ENCODE measurements around the gene ZSWIM6. TPM values are rescaled to one million over a fixed set of nuclear protein-coding genes. Genes with fewer than 3 reads are reported as not detected.

Gene ZSWIM6
- total and polyA plus RNA-seq, 2 of the 4 experiments (the other 2 are of a cell fraction) = 10.8 to 14.1 TPM

DNA sequence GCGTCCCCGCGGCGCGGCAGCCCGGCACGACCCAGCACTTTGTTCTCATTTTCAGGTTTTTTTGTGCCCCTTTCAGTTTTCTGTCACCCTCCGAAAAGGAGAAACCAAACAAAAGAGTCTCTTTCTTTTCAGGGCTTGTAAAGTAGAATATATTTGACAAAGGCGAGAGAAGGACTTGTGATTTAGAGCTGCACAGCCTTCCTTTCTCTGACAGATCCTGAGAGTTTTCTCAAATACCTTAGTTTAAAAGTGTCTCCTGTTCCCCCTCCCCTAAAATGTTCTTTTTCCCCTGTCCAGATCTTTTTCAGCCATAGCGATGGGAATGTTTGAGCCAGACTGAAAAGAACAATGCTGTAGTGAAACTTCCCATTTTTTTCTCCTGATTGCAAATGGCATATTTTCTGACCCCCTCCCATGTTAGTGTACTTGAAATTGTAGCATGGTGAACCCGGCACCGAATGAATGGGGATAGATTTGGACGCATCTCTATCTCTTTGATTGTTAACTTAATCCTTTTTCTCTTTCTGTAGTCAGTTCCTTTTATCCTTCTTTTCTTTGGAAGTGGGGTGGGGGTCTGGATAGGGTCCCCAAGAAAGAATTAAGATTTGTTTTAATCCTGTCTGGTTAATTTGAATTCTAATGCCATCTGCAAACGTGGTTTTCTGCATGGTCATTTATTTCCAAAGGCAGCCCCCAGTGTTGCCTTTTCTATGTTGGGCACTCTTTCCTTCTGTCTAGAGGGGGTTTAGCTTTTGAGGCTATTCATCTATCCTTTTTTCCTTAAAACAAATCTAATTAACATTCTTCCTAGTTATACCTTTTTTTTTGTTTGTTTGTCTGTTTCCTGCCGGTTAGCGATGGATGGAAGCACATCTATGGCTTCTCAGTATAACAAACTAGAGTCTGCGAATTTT lies 2.2 kb downstream of the ZSWIM6 start:
- H3K18ac ChIP-seq (ENCODE audit: low read depth, low read length) = 0 out of 2 replicates have a peak overlapping the region, but pooled peaks have one; percentile 12
- H3K4me3 ChIP-seq (ENCODE audit: insufficient read depth, low read depth, low read length) = peak overlapping the region; percentile 96
- no peak overlapping the region for H2AFZ ChIP-seq (replicated peaks; ENCODE audit: low read length, poor library complexity)
- peak overlapping the region; percentile 43; the same call in 1 of the 2 replicates for H3K14ac ChIP-seq (replicated peaks; ENCODE audit: low read depth, low read length)
- H3K56ac ChIP-seq (ENCODE audit: extremely low read depth, insufficient read depth, low read length) = peak overlapping the region; percentile 48
- peaks cover 4% of the 10 kb centered on the region for H3K9me1 ChIP-seq (ENCODE audit: insufficient read depth, low read length)
- H3K4ac ChIP-seq (ENCODE audit: low read depth, low read length) = no peak overlapping the region
- H3K4me1 ChIP-seq (ENCODE audit: control insufficient read depth, insufficient read depth, low read length) = peaks cover 6% of the 10 kb centered on the region
- no peak overlapping the region for H2AK9ac ChIP-seq (replicated peaks; ENCODE audit: low read depth, low read length, poor library complexity)
- intact Hi-C loops (cut with micrococcal nuclease) = loop anchor here (1.0 to 10.0 kb wide), 8 partner anchors 73 to 659 kb away; no protein-coding TSS in a partner anchor
- TF ChIP-seq SMC3 (IDR thresholded peaks at IDR 0.05; ENCODE audit: low read depth, low read length) (0 out of 2 replicates have a peak, but pooled peaks have one; percentile 15), FOS (IDR thresholded peaks at IDR 0.05; ENCODE audit: low read depth, low read length) (no peak)
- dilution Hi-C loops (cut with HindIII; ENCODE audit: low sequenced_read_pairs, unreplicated experiment) = no loop called here
- peak overlapping the region; percentile 46 for H3K23ac ChIP-seq (ENCODE audit: low read depth, low read length)
- BruUV-seq (replicated peaks) = TSS peak; percentile 46
- peak overlapping the region; percentile 35 for H3K27ac ChIP-seq (ENCODE audit: insufficient read depth, low read length)
- H4K5ac ChIP-seq (ENCODE audit: low read depth, low read length) = no peak overlapping the region
- WGBS, 2 experiments (ENCODE audit: extremely low coverage in 2 of 2, insufficient read length in 1 of 2) = no CpG with 5 or more reads among the region's 17 CpGs
- H2BK15ac ChIP-seq (ENCODE audit: low read depth, low read length) = no peak overlapping the region
- no peaks in the 10 kb centered on the region for H3K9me3 ChIP-seq (ENCODE audit: control insufficient read depth, insufficient read depth, low read length)
- peak overlapping the region; percentile 91 for H3K9ac ChIP-seq (ENCODE audit: low read depth, low read length)
- ChIA-PET POLR2A (ENCODE audit: unreplicated experiment) (no interaction called here), CTCF (interaction anchor here (0.5 kb wide), 1 partner anchor 791 kb away, joined by 4 read pairs; no protein-coding TSS in a partner anchor)
- H2BK120ac ChIP-seq (ENCODE audit: low read depth, low read length) = no peak overlapping the region
- peak overlapping the region; percentile 3 for H2BK5ac ChIP-seq (ENCODE audit: low read depth, low read length, poor library complexity, severe bottlenecking)
- peaks cover 4 to 41% of the 10 kb centered on the region in 2 experiments; a peak in 3 of 4 replicates for H3K79me1 ChIP-seq (ENCODE audit: low read depth in 1 of 2, low read length in 2 of 2)
- no peak overlapping the region for H4K8ac ChIP-seq (ENCODE audit: low read depth in 2 of 2, low read length in 2 of 2)
- H3K27me3 ChIP-seq (ENCODE audit: control insufficient read depth, insufficient read depth, low read length) = no peaks in the 10 kb centered on the region
- H3K36me3 ChIP-seq (ENCODE audit: control insufficient read depth, insufficient read depth, low read length) = peaks cover 2% of the 10 kb centered on the region; the same call in 1 of the 2 replicates
- H4K91ac ChIP-seq (ENCODE audit: insufficient read depth, low read depth, low read length) = no peak overlapping the region
- peak overlapping the region; percentile 84 for H3K4me2 ChIP-seq (ENCODE audit: low read depth, low read length)
- ATAC-seq (ENCODE audit: low read depth) = no peak
- H2AK5ac ChIP-seq (ENCODE audit: low read depth, low read length) = no peak overlapping the region
- DNase-seq = no peak
- in situ Hi-C loops (cut with MboI; ENCODE audit: low sequenced_read_pairs) = loop anchor here (25.0 kb wide), 1 partner anchor 478 kb away; no protein-coding TSS in a partner anchor
- H4K20me1 ChIP-seq (ENCODE audit: insufficient read depth, low read length) = peaks cover 60% of the 10 kb centered on the region
- no peak overlapping the region for H2BK20ac ChIP-seq (ENCODE audit: low read depth, low read length)
